K562 (cell line): Measurements from ENCODE around the gene UROS. TPM values are rescaled to one million over a fixed set of nuclear protein-coding genes. Genes with fewer than 3 reads are reported as not detected.

Experiments
- C11orf30 ChIP-seq: fragments of 450-650 bp; IDR thresholded peaks from 2 replicates; pipeline ENCODE4 v1.6.1; 2016; ENCODE audit warnings: low read depth, mild to moderate bottlenecking
- CBX1 ChIP-seq: sonication (generic); IDR thresholded peaks from 2 replicates; pipeline ENCODE4 v1.6.1; 2016; ENCODE audit warnings: antibody characterized with exemption, low read depth, mild to moderate bottlenecking
- HDAC1 ChIP-seq, 2 experiments: fragments of 450-650 bp; IDR thresholded peaks; 2 replicates each; pipeline ENCODE4 v1.6.1; 2016 to 2017; ENCODE audit warnings: inconsistent platforms in 1 of 2, mild to moderate bottlenecking in 1 of 2, moderate library complexity in 1 of 2
- HSF4 ChIP-seq: fragments of 250-450 bp; sonication (Bioruptor Pico); IDR thresholded peaks from 2 replicates; pipeline ENCODE4 v2.1.2; 2022; ENCODE audit warnings: mild to moderate bottlenecking, moderate library complexity, borderline replicate concordance
- MYC ChIP-seq, 2 experiments: fragments of 250-450 bp in 1 of 2; sonication (Bioruptor Pico) in 1 of 2; IDR thresholded peaks; 2 replicates each; pipeline versions ENCODE4 v1.5.1 to v1.6.1; 2012 to 2021; ENCODE audit warnings: low read depth in 2 of 2, borderline replicate concordance in 1 of 2, improper control_type of control experiment in 1 of 2, low read length in 1 of 2, mild to moderate bottlenecking in 1 of 2, moderate library complexity in 1 of 2
- POLR2A ChIP-seq: fragments of 450-650 bp; conservative IDR thresholded peaks from 2 replicates; pipeline ENCODE4 v1.6.1; 2016
- POLR2G ChIP-seq: fragments of 200-400 bp; formaldehyde crosslinking; IDR thresholded peaks from 2 replicates; pipeline ENCODE4 v1.6.1; 2017; ENCODE audit warnings: low read depth, mild to moderate bottlenecking, antibody characterized with exemption, low read length, moderate library complexity
- RBBP5 ChIP-seq: fragments of 200-600 bp; sonication (generic); IDR thresholded peaks from 2 replicates; pipeline ENCODE4 v1.6.1; 2012; ENCODE audit warnings: borderline replicate concordance, mild to moderate bottlenecking, low read length, control low read depth, inconsistent platforms; ENCODE audit not compliant: insufficient read depth, poor library complexity, severe bottlenecking
- TAF7 ChIP-seq: fragments of 450-650 bp; IDR thresholded peaks from 2 replicates; pipeline ENCODE4 v1.6.1; 2016; ENCODE audit warnings: missing genetic modification characterization, missing compliant biosample characterization
- TCF7L2 ChIP-seq: fragments of 150-350 bp; IDR thresholded peaks from 2 replicates; pipeline ENCODE4 v1.6.1; 2016; ENCODE audit warnings: low read depth, mild to moderate bottlenecking, low read length, moderate library complexity
- TEAD4 ChIP-seq, 2 experiments: sonication (generic) in 1 of 2; formaldehyde crosslinking in 1 of 2; IDR thresholded peaks; 2 replicates each; pipeline versions ENCODE4 v1.6.1 to v1.8.0; 2012 to 2022; ENCODE audit warnings: borderline replicate concordance in 1 of 2, inconsistent platforms in 1 of 2, low read length in 1 of 2, mild to moderate bottlenecking in 1 of 2, missing genetic modification reagents in 1 of 2
- YY1 ChIP-seq, 3 experiments: IDR thresholded peaks; 2 replicates each; pipeline ENCODE4 v1.6.1; 2011; ENCODE audit warnings: low read length in 2 of 3, mild to moderate bottlenecking in 2 of 3, moderate library complexity in 2 of 3, borderline replicate concordance in 1 of 3, control low read depth in 1 of 3, low read depth in 1 of 3; ENCODE audit not compliant: insufficient read depth in 3 of 3, insufficient replicate concordance in 2 of 3, control insufficient read depth in 1 of 3, insufficient read length in 1 of 3; ENCODE audit errors: extremely low read depth in 1 of 3
- ZBTB7A ChIP-seq: IDR thresholded peaks from 2 replicates; pipeline ENCODE4 v1.6.1; 2011; ENCODE audit warnings: low read depth, mild to moderate bottlenecking, low read length, moderate library complexity, borderline replicate concordance; ENCODE audit not compliant: control insufficient read depth
- polyA plus RNA-seq, 8 experiments: library from polyadenylated mRNA; depleted of rRNA in 4 of 8; stranded (reverse) in 5 of 8; unstranded in 3 of 8; fragments of >200 nt; fragmentation: Nextera tagmentation in 2 of 8; fragmentation: Illumina TruSeq in 1 of 8; extraction: Ambion mirVana in 2 of 8; extraction: Trizol in 1 of 8; gene quantifications; 2 replicates each; pipeline versions ENCODE4 v1.2.1 to v1.2.3, GENCODE V29; 2011 to 2014; ENCODE audit warnings: inconsistent platforms in 1 of 8, missing spikeins in 1 of 8
- total RNA-seq, 7 experiments: library from RNA; depleted of rRNA in 6 of 7; stranded (reverse); fragments of >200 nt in 6 of 7; fragmentation: Illumina TruSeq in 2 of 7; extraction: Trizol in 2 of 7; gene quantifications; 2 replicates each; pipeline versions ENCODE4 v1.2.1 to v1.2.3, GENCODE V29; 2011 to 2021; ENCODE audit warnings: low replicate concordance in 1 of 7
- TF ChIP-seq, protein P1 (sequence below): fragments of 250-450 bp; sonication (Bioruptor Pico); IDR thresholded peaks from 2 replicates; pipeline ENCODE4 v1.9.0; 2021; ENCODE audit warnings: mild to moderate bottlenecking, inconsistent platforms
- TF ChIP-seq, protein P2 (sequence below): fragments of 250-450 bp; sonication (Bioruptor Pico); IDR thresholded peaks from 2 replicates; pipeline ENCODE4 v1.9.0; 2021; ENCODE audit warnings: mild to moderate bottlenecking
- TF ChIP-seq, protein P3 (sequence below): fragments of 450-650 bp; IDR thresholded peaks from 2 replicates; pipeline ENCODE4 v1.6.1; 2016; ENCODE audit warnings: antibody characterized with exemption
- TF ChIP-seq, protein P4 (sequence below), 2 experiments: fragments of 450-650 bp in 1 of 2; IDR thresholded peaks; 2 replicates each; pipeline ENCODE4 v1.6.1; 2011 to 2017; ENCODE audit warnings: low read depth in 2 of 2, antibody characterized with exemption in 1 of 2, borderline replicate concordance in 1 of 2, low read length in 1 of 2, mild to moderate bottlenecking in 1 of 2, mixed read lengths in 1 of 2; ENCODE audit not compliant: control insufficient read depth in 1 of 2

UROS gene
- total and polyA plus RNA-seq, 9 of the 15 experiments (the other 6 are each of a cell fraction or from before 2014, with no cell fraction given): 6.4 to 39.1 (median 32.3) TPM

DNA sequence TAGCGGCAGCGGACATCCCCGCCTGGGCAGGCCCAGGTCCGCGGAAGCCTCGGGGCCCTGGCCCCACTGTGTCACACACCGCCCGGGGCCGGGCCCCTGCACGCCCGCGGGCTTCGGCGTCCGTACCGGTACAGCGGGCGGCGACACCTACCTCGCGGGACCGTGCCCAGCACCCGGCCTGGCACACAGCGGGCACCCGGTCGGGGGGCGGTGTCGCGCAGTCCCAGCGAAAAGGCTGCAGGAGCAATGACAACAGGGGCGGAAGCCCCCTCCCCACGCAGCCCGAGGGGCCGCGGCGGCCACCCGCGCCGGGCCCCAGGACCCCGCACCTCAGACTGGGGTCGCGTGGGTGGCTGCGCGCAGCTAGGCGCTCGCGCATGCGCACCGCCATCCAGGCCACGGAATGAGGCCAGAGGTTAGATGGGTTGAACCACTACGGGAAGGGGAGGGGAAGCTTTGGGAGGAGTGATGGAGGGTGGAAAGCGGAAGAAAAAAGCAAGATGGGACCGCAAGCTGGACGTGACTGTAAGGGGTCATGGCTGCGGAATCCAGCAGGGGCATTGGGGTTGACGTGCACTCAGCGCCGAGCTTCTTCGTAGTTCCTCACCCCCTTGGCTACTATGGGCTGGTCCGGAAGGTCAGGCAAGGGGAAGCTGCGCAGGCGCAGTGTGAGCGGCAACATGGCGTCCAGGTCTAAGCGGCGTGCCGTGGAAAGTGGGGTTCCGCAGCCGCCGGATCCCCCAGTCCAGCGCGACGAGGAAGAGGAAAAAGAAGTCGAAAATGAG lies at the start of gene UROS, which contains the start of gene BCCIP (continued):
- TF ChIP-seq TEAD4 (IDR thresholded peaks at IDR 0.05; ENCODE audit: low read length) (peak; percentile 21; the same call in 1 of the 2 replicates), TEAD4 (CRISPR knock-in tag; IDR thresholded peaks at IDR 0.05; ENCODE audit: borderline replicate concordance) (no peak), TAF7 (tag) (peak; percentile 91), YY1 (IDR thresholded peaks at IDR 0.05; ENCODE audit: borderline replicate concordance in 1 of 3, control insufficient read depth in 1 of 3, extremely low read depth in 1 of 3, insufficient read depth in 3 of 3, insufficient read length in 1 of 3, insufficient replicate concordance in 2 of 3, low read depth in 1 of 3, low read length in 2 of 3) (peak; percentile 76 to 93 (median 90)), CBX1 (no peak; the same call in 1 of the 2 replicates), HDAC1 (IDR thresholded peaks at IDR 0.05) (peak in 1 of 2 experiments; percentile 8; a peak in 1 of 4 replicates), RBBP5 (peak; percentile 70), ZBTB7A (peak; percentile 62; the same call in 1 of the 2 replicates), TCF7L2 (peak; percentile 91), HSF4 (no peak), POLR2G (peak; percentile 76), POLR2A (peak; percentile 88), MYC (IDR thresholded peaks at IDR 0.05; ENCODE audit: low read depth, low read length) (peak; percentile 64; the same call in 1 of the 2 replicates), MYC (CRISPR knock-in tag; IDR thresholded peaks at IDR 0.05; ENCODE audit: borderline replicate concordance, low read depth) (no peak), C11orf30 (peak; percentile 78)
- TF ChIP-seq, protein P1, sequence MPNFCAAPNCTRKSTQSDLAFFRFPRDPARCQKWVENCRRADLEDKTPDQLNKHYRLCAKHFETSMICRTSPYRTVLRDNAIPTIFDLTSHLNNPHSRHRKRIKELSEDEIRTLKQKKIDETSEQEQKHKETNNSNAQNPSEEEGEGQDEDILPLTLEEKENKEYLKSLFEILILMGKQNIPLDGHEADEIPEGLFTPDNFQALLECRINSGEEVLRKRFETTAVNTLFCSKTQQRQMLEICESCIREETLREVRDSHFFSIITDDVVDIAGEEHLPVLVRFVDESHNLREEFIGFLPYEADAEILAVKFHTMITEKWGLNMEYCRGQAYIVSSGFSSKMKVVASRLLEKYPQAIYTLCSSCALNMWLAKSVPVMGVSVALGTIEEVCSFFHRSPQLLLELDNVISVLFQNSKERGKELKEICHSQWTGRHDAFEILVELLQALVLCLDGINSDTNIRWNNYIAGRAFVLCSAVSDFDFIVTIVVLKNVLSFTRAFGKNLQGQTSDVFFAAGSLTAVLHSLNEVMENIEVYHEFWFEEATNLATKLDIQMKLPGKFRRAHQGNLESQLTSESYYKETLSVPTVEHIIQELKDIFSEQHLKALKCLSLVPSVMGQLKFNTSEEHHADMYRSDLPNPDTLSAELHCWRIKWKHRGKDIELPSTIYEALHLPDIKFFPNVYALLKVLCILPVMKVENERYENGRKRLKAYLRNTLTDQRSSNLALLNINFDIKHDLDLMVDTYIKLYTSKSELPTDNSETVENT (CRISPR knock-in tag): 0 out of 2 replicates have a peak, but pooled peaks have one; percentile 16
- TF ChIP-seq, protein P2, sequence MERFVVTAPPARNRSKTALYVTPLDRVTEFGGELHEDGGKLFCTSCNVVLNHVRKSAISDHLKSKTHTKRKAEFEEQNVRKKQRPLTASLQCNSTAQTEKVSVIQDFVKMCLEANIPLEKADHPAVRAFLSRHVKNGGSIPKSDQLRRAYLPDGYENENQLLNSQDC (CRISPR knock-in tag): no peak
- TF ChIP-seq, protein P3, sequence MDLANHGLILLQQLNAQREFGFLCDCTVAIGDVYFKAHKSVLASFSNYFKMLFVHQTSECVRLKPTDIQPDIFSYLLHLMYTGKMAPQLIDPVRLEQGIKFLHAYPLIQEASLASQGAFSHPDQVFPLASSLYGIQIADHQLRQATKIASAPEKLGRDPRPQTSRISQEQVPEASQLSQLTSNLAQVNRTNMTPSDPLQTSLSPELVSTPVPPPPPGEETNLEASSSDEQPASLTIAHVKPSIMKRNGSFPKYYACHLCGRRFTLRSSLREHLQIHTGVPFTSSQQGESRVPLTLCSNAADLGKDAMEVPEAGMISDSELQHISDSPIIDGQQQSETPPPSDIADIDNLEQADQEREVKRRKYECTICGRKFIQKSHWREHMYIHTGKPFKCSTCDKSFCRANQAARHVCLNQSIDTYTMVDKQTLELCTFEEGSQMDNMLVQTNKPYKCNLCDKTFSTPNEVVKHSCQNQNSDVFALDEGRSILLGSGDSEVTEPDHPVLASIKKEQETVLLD: peak; percentile 97
- TF ChIP-seq, protein P4, sequence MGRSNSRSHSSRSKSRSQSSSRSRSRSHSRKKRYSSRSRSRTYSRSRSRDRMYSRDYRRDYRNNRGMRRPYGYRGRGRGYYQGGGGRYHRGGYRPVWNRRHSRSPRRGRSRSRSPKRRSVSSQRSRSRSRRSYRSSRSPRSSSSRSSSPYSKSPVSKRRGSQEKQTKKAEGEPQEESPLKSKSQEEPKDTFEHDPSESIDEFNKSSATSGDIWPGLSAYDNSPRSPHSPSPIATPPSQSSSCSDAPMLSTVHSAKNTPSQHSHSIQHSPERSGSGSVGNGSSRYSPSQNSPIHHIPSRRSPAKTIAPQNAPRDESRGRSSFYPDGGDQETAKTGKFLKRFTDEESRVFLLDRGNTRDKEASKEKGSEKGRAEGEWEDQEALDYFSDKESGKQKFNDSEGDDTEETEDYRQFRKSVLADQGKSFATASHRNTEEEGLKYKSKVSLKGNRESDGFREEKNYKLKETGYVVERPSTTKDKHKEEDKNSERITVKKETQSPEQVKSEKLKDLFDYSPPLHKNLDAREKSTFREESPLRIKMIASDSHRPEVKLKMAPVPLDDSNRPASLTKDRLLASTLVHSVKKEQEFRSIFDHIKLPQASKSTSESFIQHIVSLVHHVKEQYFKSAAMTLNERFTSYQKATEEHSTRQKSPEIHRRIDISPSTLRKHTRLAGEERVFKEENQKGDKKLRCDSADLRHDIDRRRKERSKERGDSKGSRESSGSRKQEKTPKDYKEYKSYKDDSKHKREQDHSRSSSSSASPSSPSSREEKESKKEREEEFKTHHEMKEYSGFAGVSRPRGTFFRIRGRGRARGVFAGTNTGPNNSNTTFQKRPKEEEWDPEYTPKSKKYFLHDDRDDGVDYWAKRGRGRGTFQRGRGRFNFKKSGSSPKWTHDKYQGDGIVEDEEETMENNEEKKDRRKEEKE (IDR thresholded peaks at IDR 0.05; ENCODE audit: borderline replicate concordance in 1 of 2, control insufficient read depth in 1 of 2, low read depth in 2 of 2, low read length in 1 of 2): peak in 1 of 2 experiments; percentile 99; a peak in 2 of 4 replicates
